Kidney epithelial cell (primary cell): Measurements from ENCODE around the gene CLMN. TPM values are rescaled to one million over a fixed set of nuclear protein-coding genes. Genes with fewer than 3 reads are reported as not detected.

Experiments
- DNase-seq: peaks from one replicate; pipeline ENCODE4 v3.0.0-alpha.2; 2010; ENCODE audit warnings: low read depth
- H3K27me3 ChIP-seq: 2 replicates; pipeline ENCODE4 v1.6.0; 2011; ENCODE audit warnings: low read length; ENCODE audit not compliant: control insufficient read depth, insufficient read depth
- H3K36me3 ChIP-seq: 2 replicates; pipeline ENCODE4 v1.5.1; 2011; ENCODE audit warnings: low read length; ENCODE audit not compliant: control insufficient read depth, insufficient read depth
- H3K4me3 ChIP-seq: 2 replicates; pipeline ENCODE4 v1.5.1; 2011; ENCODE audit warnings: low read depth, mild to moderate bottlenecking, control low read depth, low read length
- total RNA-seq: library from RNA; depleted of rRNA; stranded (reverse); fragments of >200 nt; gene quantifications from 2 replicates; pipeline ENCODE4 v1.2.3, GENCODE V29; 2015
- TF ChIP-seq, protein P1 (sequence below): IDR thresholded peaks from 2 replicates; pipeline ENCODE4 v1.5.1; 2011; ENCODE audit warnings: mild to moderate bottlenecking, moderate library complexity, low read length, control low read depth, inconsistent platforms; ENCODE audit not compliant: insufficient read depth, poor library complexity, severe bottlenecking

CLMN gene
- total RNA-seq, 1 donor from 2014 or later: 9.8 TPM

DNA sequence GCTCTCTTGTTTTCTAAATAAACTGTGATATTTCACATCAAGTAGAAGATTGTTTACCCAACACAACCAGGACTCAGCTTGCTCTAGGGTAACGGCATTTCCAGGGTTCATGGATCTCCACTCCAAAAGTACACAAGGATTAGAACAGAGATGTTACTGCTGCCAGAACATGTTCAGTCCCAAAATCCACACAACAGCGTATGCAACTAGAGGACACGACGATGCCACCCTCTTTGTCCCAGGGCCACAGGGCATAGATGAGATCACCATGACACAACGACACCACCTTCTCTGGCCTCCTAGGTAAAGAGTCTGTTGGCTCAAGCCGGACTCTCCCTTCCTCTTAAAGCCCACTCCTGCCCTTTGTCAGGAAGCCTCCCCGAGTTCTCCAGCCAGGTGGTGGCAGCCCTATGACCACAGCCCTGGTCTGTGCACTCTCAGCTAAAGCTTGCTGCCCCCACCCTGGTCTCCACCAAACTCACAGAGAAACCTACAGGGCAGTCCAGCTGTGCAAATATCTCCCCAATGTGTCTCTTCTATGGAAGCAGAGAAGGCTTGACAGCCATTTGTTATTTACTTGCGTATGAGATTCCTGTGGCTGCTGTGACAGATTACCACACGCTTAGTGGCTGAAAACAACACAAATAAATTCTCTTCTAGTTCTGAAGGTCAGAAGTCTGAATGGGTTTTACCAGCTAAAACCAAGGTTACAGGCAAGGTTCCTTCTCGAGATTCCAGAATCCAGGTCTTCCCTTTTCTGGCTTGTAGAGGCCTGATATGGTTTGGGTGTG is 10.3 kb downstream of the CLMN start:
- no peaks in the 10 kb centered on the region for H3K27me3 ChIP-seq
- TF ChIP-seq, protein P1, sequence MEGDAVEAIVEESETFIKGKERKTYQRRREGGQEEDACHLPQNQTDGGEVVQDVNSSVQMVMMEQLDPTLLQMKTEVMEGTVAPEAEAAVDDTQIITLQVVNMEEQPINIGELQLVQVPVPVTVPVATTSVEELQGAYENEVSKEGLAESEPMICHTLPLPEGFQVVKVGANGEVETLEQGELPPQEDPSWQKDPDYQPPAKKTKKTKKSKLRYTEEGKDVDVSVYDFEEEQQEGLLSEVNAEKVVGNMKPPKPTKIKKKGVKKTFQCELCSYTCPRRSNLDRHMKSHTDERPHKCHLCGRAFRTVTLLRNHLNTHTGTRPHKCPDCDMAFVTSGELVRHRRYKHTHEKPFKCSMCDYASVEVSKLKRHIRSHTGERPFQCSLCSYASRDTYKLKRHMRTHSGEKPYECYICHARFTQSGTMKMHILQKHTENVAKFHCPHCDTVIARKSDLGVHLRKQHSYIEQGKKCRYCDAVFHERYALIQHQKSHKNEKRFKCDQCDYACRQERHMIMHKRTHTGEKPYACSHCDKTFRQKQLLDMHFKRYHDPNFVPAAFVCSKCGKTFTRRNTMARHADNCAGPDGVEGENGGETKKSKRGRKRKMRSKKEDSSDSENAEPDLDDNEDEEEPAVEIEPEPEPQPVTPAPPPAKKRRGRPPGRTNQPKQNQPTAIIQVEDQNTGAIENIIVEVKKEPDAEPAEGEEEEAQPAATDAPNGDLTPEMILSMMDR: no peak
- no peak for DNase-seq

DNA sequence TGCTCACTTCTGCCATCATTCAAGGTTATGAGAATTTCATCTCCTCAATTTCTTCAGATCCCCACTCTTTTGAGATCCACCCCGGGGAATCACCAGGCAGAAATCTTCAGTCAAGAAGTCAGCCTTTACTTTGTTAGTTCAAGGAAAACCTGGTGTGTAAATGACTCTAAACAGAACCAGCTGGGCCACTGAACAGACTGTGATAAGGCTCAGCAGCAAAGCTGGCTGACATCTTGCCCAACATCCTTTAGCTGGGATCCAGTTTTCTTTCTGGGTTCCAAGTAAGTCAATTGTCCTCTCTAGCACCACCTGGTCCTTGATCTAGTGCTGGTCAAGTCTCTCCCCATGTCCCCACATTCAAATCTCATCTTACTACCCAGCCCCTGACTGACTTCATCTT is 11.6 kb downstream of the CLMN start:
- TF ChIP-seq, protein P1: no peak
- no peaks in the 10 kb centered on the region for H3K36me3 ChIP-seq
- H3K27me3 ChIP-seq: no peaks in the 10 kb centered on the region
- DNase-seq: no peak
- H3K4me3 ChIP-seq: no peak overlapping the region

More for the DNA sequence above, 10.3 kb downstream of the CLMN start:
- Histone ChIP-seq H3K36me3 (no peaks in the 10 kb centered on the region), H3K4me3 (no peak overlapping the region)

DNA sequence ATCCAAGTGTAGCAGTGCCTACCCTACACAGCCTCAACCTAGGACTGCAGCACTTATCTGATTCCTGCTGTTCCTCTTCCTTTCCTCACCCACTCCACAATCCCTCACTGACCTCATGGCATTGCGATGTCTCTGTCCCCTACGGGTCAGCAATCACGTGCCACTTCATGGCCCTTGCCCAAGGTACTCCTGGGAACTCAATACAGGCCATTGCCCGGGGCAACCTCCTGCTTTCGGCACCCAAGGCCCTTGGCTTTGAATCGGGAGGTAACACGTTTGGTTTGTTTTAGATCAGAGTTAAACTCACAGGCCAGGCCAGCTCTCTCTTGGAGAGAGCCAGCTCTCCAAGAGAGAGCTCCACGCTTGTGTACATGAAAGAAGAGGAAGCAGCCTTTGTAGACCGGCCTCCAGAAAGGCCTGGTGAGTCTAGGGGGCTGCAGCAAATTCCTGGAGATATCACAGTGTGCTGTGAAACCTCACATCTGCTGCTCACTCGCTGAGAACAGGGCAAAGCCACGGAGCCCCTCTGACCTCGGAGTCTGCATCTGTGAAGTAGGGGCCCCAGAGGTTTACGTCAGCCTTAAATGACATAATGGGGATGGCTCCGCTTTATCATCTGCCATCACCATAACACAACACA is 12.2 kb downstream of the CLMN start:
- DNase-seq: no peak
- TF ChIP-seq, protein P1: no peak
- Histone ChIP-seq H3K27me3 (no peaks in the 10 kb centered on the region), H3K36me3 (no peaks in the 10 kb centered on the region), H3K4me3 (no peak overlapping the region)

DNA sequence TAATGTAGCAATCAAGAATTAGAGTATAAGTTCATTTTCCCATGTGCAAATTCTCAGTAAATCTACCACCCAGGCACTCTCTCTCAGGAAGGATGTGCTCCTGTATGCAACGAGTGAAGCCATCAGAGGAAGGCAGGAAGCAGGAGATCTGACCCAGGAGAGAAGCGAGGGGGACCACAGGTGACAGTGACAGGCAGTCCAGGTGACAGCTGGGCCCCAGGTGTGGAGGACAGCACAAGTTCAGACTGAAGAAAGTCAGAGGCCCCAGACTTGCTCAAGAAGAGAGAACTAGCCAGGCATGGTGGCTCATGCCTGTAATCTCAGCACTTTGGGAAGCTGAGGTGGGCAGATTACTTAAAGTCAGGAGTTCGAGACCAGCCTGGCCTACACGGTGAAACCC is 13.8 kb downstream of the CLMN start:
- Histone ChIP-seq H3K4me3 (no peak overlapping the region), H3K27me3 (no peaks in the 10 kb centered on the region), H3K36me3 (no peaks in the 10 kb centered on the region)
- DNase-seq: no peak
- TF ChIP-seq, protein P1: no peak

DNA sequence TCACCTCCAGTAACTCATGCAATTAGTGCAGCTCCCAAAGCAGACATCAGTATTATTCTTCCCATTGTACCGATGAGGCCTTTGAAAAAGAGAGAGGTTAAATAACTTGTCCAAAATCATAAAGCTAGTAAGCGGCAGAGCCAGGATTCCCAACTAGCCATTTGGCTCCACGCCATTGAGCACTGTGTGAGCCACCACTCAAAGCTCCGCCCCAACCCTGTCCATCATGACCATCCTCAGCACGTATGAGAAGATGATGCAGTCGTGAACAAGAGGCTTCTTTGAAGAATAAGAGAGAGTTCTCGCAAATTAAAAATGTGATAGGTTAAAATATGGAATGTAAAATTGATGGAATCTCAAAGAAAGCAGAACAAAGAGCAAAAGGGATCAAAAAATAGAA is 14.6 kb downstream of the CLMN start:
- TF ChIP-seq, protein P1: no peak
- H3K36me3 ChIP-seq: no peaks in the 10 kb centered on the region
- DNase-seq: no peak

DNA sequence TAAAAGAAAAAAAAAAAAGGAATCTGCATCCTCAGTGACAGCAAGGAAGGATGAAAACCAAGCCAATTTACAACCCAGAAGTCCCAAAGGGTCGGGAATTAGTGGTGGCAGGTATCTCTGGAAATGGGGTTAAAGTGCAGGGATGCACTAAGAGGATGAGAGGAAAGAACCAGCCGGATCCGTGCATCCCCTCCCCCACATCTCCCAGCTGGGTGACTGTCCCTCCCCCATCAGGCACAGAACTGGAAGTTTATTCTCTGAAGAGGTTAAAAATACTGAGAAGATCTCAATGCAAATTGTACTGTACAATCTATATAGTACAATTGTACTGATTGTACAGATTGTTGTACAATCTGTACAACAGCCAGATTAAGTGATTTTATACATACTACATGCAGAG is 15.4 kb downstream of the CLMN start:
- DNase-seq: no peak
- H3K36me3 ChIP-seq: no peaks in the 10 kb centered on the region
- no peaks in the 10 kb centered on the region for H3K27me3 ChIP-seq
- TF ChIP-seq, protein P1: no peak
- H3K4me3 ChIP-seq: no peak overlapping the region

More for the DNA sequence above, 14.6 kb downstream of the CLMN start:
- no peaks in the 10 kb centered on the region for H3K27me3 ChIP-seq
- no peak overlapping the region for H3K4me3 ChIP-seq
